ENCODE results near the gene ANKRD63. TPM values are rescaled to one million over a fixed set of nuclear protein-coding genes. Genes with fewer than 3 reads are reported as not detected.

The ANKRD63 gene
- total and polyA plus RNA-seq, 8 donors: 0.37 TPM; not detected in 7

DNA sequence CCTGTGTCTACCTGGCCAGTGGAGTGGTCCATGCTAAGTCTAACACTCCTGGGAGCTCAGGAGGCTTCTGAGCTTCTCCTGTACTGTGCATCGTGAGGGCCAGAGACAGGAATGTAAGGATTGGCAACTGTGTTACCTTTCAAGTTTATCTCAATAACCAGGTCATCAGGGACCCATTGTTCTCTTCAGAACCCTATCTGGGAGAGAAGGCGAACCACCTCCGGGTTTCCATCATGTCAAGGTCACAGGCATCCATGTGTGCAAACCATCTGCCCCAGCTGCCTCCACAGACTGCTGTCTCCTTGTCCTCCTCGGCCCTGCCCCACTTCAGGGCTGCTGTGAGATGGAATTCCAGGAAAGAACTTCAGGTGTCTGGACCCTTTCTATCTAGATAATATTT is 5.9 kb downstream of the ANKRD63 start:
- DNase-seq: no peak
- TF ChIP-seq POLR2AphosphoS5 (IDR thresholded peaks at IDR 0.05) (no peak), POLR2A (IDR thresholded peaks at IDR 0.05) (no peak), CTCF (IDR thresholded peaks at IDR 0.05) (no peak), EP300 (IDR thresholded peaks at IDR 0.05) (no peak)
- H3K9me3 ChIP-seq: no peaks in the 10 kb centered on the region
- peaks cover 15 to 28% (median 19%) of the 10 kb centered on the region in 4 donors for H3K4me1 ChIP-seq
- H3K4me3 ChIP-seq: no peak overlapping the region
- intact Hi-C loops (cut with DNase I; ENCODE audit: low total_unique reads): no loop called here
- 47 to 64% (median 60%) methylated on average over 4 of the region's 4 CpGs for WGBS, 5 donors
- H3K27ac ChIP-seq: no peak overlapping the region
- H3K36me3 ChIP-seq: peaks cover 0 to 5% (median 0%) of the 10 kb centered on the region in 4 donors
- peaks cover 15 to 47% (median 31%) of the 10 kb centered on the region in 3 donors for H3K27me3 ChIP-seq

DNA sequence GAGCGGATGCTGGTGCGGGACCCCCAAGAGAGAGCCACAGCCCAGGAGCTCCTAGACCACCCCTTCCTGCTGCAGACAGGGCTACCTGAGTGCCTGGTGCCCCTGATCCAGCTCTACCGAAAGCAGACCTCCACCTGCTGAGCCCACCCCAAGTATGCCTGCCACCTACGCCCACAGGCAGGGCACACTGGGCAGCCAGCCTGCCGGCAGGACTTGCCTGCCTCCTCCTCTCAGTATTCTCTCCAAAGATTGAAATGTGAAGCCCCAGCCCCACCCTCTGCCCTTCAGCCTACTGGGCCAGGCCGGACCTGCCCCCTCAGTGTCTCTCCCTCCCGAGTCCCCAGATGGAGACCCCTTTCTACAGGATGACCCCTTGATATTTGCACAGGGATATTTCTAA is 6.9 kb downstream of the ANKRD63 start:
- H3K27ac ChIP-seq: no peak overlapping the region
- no peak overlapping the region for H3K4me3 ChIP-seq
- H3K27me3 ChIP-seq: peaks cover 8 to 37% (median 21%) of the 10 kb centered on the region in 3 donors
- no peak for DNase-seq
- 89 to 93% (median 92%) methylated on average over 7 of the region's 7 CpGs for WGBS, 5 donors
- peaks cover 0 to 5% (median 0%) of the 10 kb centered on the region in 4 donors for H3K36me3 ChIP-seq
- intact Hi-C loops (cut with DNase I; ENCODE audit: low total_unique reads): no loop called here
- TF ChIP-seq CTCF (IDR thresholded peaks at IDR 0.05): no peak
- TF ChIP-seq POLR2AphosphoS5 (IDR thresholded peaks at IDR 0.05): no peak
- TF ChIP-seq EP300 (IDR thresholded peaks at IDR 0.05): no peak
- H3K9me3 ChIP-seq: no peaks in the 10 kb centered on the region
- peaks cover 8 to 18% (median 10%) of the 10 kb centered on the region in 4 donors for H3K4me1 ChIP-seq

GRCh38 chr15:40275523-40275922 is 7.3 kb downstream of the ANKRD63 start:
- no peak for DNase-seq
- Histone ChIP-seq H3K4me3 (no peak overlapping the region), H3K27ac (no peak overlapping the region), H3K36me3 (peaks cover 0 to 5% (median 0%) of the 10 kb centered on the region in 4 donors), H3K27me3 (peaks cover 4 to 33% (median 17%) of the 10 kb centered on the region in 3 donors), H3K9me3 (no peaks in the 10 kb centered on the region), H3K4me1 (peaks cover 8 to 17% (median 10%) of the 10 kb centered on the region in 4 donors)
- WGBS, 5 donors: 59 to 88% (median 81%) methylated on average over 5 of the region's 5 CpGs
- intact Hi-C loops (cut with DNase I; ENCODE audit: low total_unique reads): no loop called here
- TF ChIP-seq POLR2AphosphoS5 (IDR thresholded peaks at IDR 0.05): no peak
- no peak for TF ChIP-seq EP300 (IDR thresholded peaks at IDR 0.05)
- TF ChIP-seq CTCF (IDR thresholded peaks at IDR 0.05): no peak
- TF ChIP-seq POLR2A (IDR thresholded peaks at IDR 0.05): no peak

DNA sequence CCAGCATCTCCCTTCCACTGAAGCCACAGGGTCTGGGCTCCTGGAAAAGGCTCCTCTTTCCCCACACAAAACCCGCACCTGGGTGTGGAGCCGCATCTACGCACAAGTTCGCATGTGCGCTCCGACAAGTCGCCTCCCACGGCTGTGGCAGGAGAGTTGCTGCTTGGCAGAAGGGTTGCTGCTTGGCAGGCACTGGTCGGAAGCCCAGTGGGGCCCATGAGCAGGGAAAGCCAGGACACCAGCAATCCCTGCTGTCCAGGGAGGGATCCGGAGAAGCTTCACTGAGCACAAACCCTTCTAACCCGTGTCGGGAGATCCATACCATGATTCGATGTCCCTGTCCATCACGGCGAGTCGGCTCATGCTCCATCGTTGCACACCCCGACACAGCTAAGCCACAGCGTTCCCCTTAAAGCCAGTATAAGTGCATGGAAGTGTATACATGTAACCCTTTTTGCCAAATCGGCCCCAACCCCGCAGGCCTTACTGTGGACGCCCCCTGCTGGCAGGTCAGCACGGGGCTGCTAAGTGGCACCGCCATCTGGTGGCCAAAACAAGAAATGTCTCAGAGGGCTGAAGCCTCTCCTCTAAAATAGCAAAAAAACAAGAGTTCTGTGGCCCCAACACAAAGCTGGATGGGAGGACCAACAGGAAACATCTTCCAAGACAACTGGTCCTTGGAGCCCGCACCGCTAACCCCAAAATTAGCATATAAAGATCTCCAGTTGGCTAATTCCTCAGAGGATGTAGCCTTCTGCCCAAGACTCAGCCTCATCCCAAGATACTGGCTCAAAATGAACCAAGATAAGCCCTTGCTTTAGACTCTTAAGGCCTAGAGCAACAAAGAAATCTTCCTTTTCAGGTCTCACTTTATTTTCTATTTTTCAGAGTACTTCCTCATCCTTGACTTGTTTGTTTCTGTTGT is 8.3 kb downstream of the ANKRD63 start:
- Histone ChIP-seq H3K9me3 (no peaks in the 10 kb centered on the region), H3K27ac (no peak overlapping the region), H3K4me3 (no peak overlapping the region), H3K27me3 (peaks cover 2 to 23% (median 8%) of the 10 kb centered on the region in 3 donors), H3K4me1 (peaks cover 3 to 8% (median 6%) of the 10 kb centered on the region in 4 donors), H3K36me3 (peaks cover 0 to 5% (median 0%) of the 10 kb centered on the region in 4 donors)
- TF ChIP-seq CTCF (IDR thresholded peaks at IDR 0.05) (peak in 6 of 7 experiments; percentile 49 to 100 (median 100)), POLR2AphosphoS5 (IDR thresholded peaks at IDR 0.05) (peak; percentile 10 to 75 (median 46)), EP300 (IDR thresholded peaks at IDR 0.05) (no peak), POLR2A (IDR thresholded peaks at IDR 0.05) (no peak)
- DNase-seq: peak; percentile 87 to 91
- intact Hi-C loops (cut with DNase I; ENCODE audit: low total_unique reads): loop anchor here (5.0 kb wide), 1 partner anchor 227 kb away; no protein-coding TSS in a partner anchor
- WGBS, 5 donors: 50 to 58% (median 57%) methylated on average over 24 to 26 of the region's 26 CpGs
